ENCODE results near the gene PPIA. TPM values are rescaled to one million over a fixed set of nuclear protein-coding genes. Genes with fewer than 3 reads are reported as not detected.
A peak's percentile ranks its signal among the peaks of the same experiment; 100 is the strongest.

The PPIA gene
- total RNA-seq, 1 donor = 1,612 TPM

- no peak for TF ChIP-seq CTCF (IDR thresholded peaks at IDR 0.05; ENCODE audit: extremely low read depth, low read depth, low read length)
- peak overlapping the region; percentile 95 for H3K27ac ChIP-seq (ENCODE audit: low read depth, low read length)
- H4K20me1 ChIP-seq (ENCODE audit: insufficient read depth, low read length) = peaks cover 7% of the 10 kb centered on the region
- H3K79me2 ChIP-seq (ENCODE audit: insufficient read depth, low read length) = peaks cover 52% of the 10 kb centered on the region
- H3K27me3 ChIP-seq (ENCODE audit: insufficient read depth, low read length) = no peaks in the 10 kb centered on the region
- peak overlapping the region; percentile 98 for H2AFZ ChIP-seq (ENCODE audit: low read length)
- peaks cover 22% of the 10 kb centered on the region for H3K4me1 ChIP-seq (ENCODE audit: insufficient read depth, low read length)
- peak overlapping the region; percentile 97 for H3K4me3 ChIP-seq (ENCODE audit: insufficient read depth, low read length)
- DNase-seq (ENCODE audit: insufficient read length, low spot score, missing footprints) = peak; percentile 63
- H3K4me2 ChIP-seq (ENCODE audit: insufficient read depth, low read length) = peak overlapping the region; percentile 92
- H3K9me3 ChIP-seq (ENCODE audit: low read depth, low read length) = no peaks in the 10 kb centered on the region
- H3K36me3 ChIP-seq (ENCODE audit: insufficient read depth, low read length) = no peaks in the 10 kb centered on the region
Measured at GRCh38 chr7:44846816-44847508, 50.5 kb downstream of the PPIA start.

GRCh38 chr7:44847509-44847919, 51.0 kb downstream of the PPIA start:
- H3K79me2 ChIP-seq (ENCODE audit: insufficient read depth, low read length) = peaks cover 46% of the 10 kb centered on the region
- H2AFZ ChIP-seq (ENCODE audit: low read length) = peak overlapping the region; percentile 98
- H3K9me3 ChIP-seq (ENCODE audit: low read depth, low read length) = no peaks in the 10 kb centered on the region
- peaks cover 7% of the 10 kb centered on the region for H4K20me1 ChIP-seq (ENCODE audit: insufficient read depth, low read length)
- no peaks in the 10 kb centered on the region for H3K27me3 ChIP-seq (ENCODE audit: insufficient read depth, low read length)
- peak overlapping the region; percentile 97 for H3K4me3 ChIP-seq (ENCODE audit: insufficient read depth, low read length)
- peak; percentile 71 for TF ChIP-seq CTCF (IDR thresholded peaks at IDR 0.05; ENCODE audit: extremely low read depth, low read depth, low read length)
- H3K4me2 ChIP-seq (ENCODE audit: insufficient read depth, low read length) = peak overlapping the region; percentile 92
- peaks cover 22% of the 10 kb centered on the region for H3K4me1 ChIP-seq (ENCODE audit: insufficient read depth, low read length)
- peak overlapping the region; percentile 95 for H3K27ac ChIP-seq (ENCODE audit: low read depth, low read length)
- no peaks in the 10 kb centered on the region for H3K36me3 ChIP-seq (ENCODE audit: insufficient read depth, low read length)
- peak; percentile 92 for DNase-seq (ENCODE audit: insufficient read length, low spot score, missing footprints)

- Histone ChIP-seq H2AFZ (ENCODE audit: low read length) (peak within 1 kb of the TSS; percentile 98), H3K9me3 (ENCODE audit: low read depth, low read length) (no peaks in the 10 kb centered on the region), H4K20me1 (ENCODE audit: insufficient read depth, low read length) (peaks cover 7% of the 10 kb centered on the region), H3K4me2 (ENCODE audit: insufficient read depth, low read length) (peak within 1 kb of the TSS; percentile 92), H3K4me1 (ENCODE audit: insufficient read depth, low read length) (peaks cover 22% of the 10 kb centered on the region), H3K27me3 (ENCODE audit: insufficient read depth, low read length) (no peaks in the 10 kb centered on the region), H3K36me3 (ENCODE audit: insufficient read depth, low read length) (no peaks in the 10 kb centered on the region), H3K27ac (ENCODE audit: low read depth, low read length) (peak within 1 kb of the TSS; percentile 95), H3K79me2 (ENCODE audit: insufficient read depth, low read length) (peaks cover 41% of the 10 kb centered on the region), H3K4me3 (ENCODE audit: insufficient read depth, low read length) (peak within 1 kb of the TSS; percentile 97)
- DNase-seq (ENCODE audit: insufficient read length, low spot score, missing footprints) = peak; percentile 98
- TF ChIP-seq CTCF (IDR thresholded peaks at IDR 0.05; ENCODE audit: extremely low read depth, low read depth, low read length) = no peak
Measured at GRCh38 chr7:44847920-44848634, 51.6 kb downstream of the PPIA start, which contains the start of gene H2AZ2. TSS of gene H2AZ2 (minus strand) at chr7:44848087. CDS start at chr7:44847971, 116 bp downstream.

All from osteoblast (primary cell).